Prostate gland (tissue), 2 donors: ENCODE measurements around the gene CFAP97D2.

ENCODE experiments used
- CTCF ChIP-seq, 4 experiments: fragments of 200-600 bp in 2 of 4; fragments of 450-650 bp in 2 of 4; sonication (generic) in 2 of 4; IDR thresholded peaks; 1 replicate in 3 of 4; 2 replicates in 1 of 4; pipeline ENCODE4 v1.5.1; 2016 to 2019; ENCODE audit warnings: antibody characterized with exemption in 4 of 4, mild to moderate bottlenecking in 2 of 4, moderate library complexity in 2 of 4
- POLR2AphosphoS5 ChIP-seq: sonication (generic); formaldehyde crosslinking; IDR thresholded peaks from one replicate; pipeline ENCODE4 v1.6.1; 2017; ENCODE audit warnings: antibody characterized with exemption

- TF ChIP-seq CTCF (IDR thresholded peaks at IDR 0.05) (no peak), POLR2AphosphoS5 (no peak)
Measured at GRCh38 chr13:114152285-114152645, 26.8 kb upstream of the CFAP97D2 start.
